ENCODE data around the gene FAM210B.
A peak's percentile ranks its signal among the peaks of the same experiment; 100 is the strongest.
"Not testable (repeated sequence)": the region's sequence is repeated elsewhere in the genome, so short reads cannot be mapped to it uniquely, and the experiment has no call there.

Gene FAM210B

GRCh38 chr20:56360908-56361205 lies 2.1 kb downstream of the FAM210B start:
- DNase-seq (ENCODE audit: low spot score), result no peak

- no peak for DNase-seq (ENCODE audit: low spot score)
Observed at GRCh38 chr20:56361900-56362299, 3.1 kb downstream of the FAM210B start.

GRCh38 chr20:56362833-56363413 lies 4.1 kb downstream of the FAM210B start:
- DNase-seq (ENCODE audit: low spot score), result no peak

- DNase-seq (ENCODE audit: low spot score), result no peak
Observed at GRCh38 chr20:56363491-56363890, 4.7 kb downstream of the FAM210B start.

GRCh38 chr20:56368351-56369134 lies 9.8 kb downstream of the FAM210B start:
- DNase-seq (ENCODE audit: low spot score), result no peak

- DNase-seq (ENCODE audit: low spot score), result no peak
Observed at GRCh38 chr20:56369179-56369578, 10.4 kb downstream of the FAM210B start.

- no peak for DNase-seq (ENCODE audit: low spot score)
Observed at GRCh38 chr20:56371977-56372376, 13.2 kb downstream of the FAM210B start.

GRCh38 chr20:56372850-56373249 lies 14.1 kb downstream of the FAM210B start:
- no peak for DNase-seq (ENCODE audit: low spot score)

GRCh38 chr20:56373942-56374341 lies 15.2 kb downstream of the FAM210B start:
- DNase-seq (ENCODE audit: low spot score), result no peak

GRCh38 chr20:56376331-56376730 lies 17.6 kb downstream of the FAM210B start:
- DNase-seq (ENCODE audit: low spot score), result no peak

- DNase-seq (ENCODE audit: low spot score), result no peak
Observed at GRCh38 chr20:56378386-56378785, 19.6 kb downstream of the FAM210B start.

GRCh38 chr20:56380375-56380774 lies 21.6 kb downstream of the FAM210B start:
- no peak for DNase-seq (ENCODE audit: low spot score)

GRCh38 chr20:56381501-56381900 lies 22.7 kb downstream of the FAM210B start:
- no peak for DNase-seq (ENCODE audit: low spot score)

- DNase-seq (ENCODE audit: low spot score), result no peak
Observed at GRCh38 chr20:56382696-56383095, 23.9 kb downstream of the FAM210B start.

GRCh38 chr20:56383334-56383733 lies 24.6 kb downstream of the FAM210B start:
- DNase-seq (ENCODE audit: low spot score), result no peak

GRCh38 chr20:56385130-56385529 lies 26.4 kb downstream of the FAM210B start:
- no peak for DNase-seq (ENCODE audit: low spot score)

- no peak for DNase-seq (ENCODE audit: low spot score)
Observed at GRCh38 chr20:56386219-56386618, 27.4 kb downstream of the FAM210B start.

- DNase-seq (ENCODE audit: low spot score), result no peak
Observed at GRCh38 chr20:56388882-56389281, 30.1 kb downstream of the FAM210B start.

GRCh38 chr20:56389807-56390206 lies 31.0 kb downstream of the FAM210B start:
- DNase-seq (ENCODE audit: low spot score), result no peak

GRCh38 chr20:56390396-56390795 lies 31.6 kb downstream of the FAM210B start:
- not testable (repeated sequence) for DNase-seq (ENCODE audit: low spot score)

- DNase-seq (ENCODE audit: low spot score), result no peak
Observed at GRCh38 chr20:56391037-56391436, 32.3 kb downstream of the FAM210B start.

- no peak for DNase-seq (ENCODE audit: low spot score)
Observed at GRCh38 chr20:56391596-56392131, 32.9 kb downstream of the FAM210B start.

- peak; percentile 100 for DNase-seq (ENCODE audit: low spot score)
Observed at GRCh38 chr20:56392132-56392880, 33.5 kb downstream of the FAM210B start, which contains the start of the genes AURKA and CSTF1. Gene AURKA (minus strand): TSS chr20:56392215. CDS start chr20:56388197, 4,018 bp downstream. Gene CSTF1 (plus strand): TSS chr20:56392645. CDS start chr20:56395553, 2,908 bp downstream.
